GM12801 (cell line): ENCODE data around the gene SLC6A15.

Source experiments
- TF ChIP-seq, protein P1 (sequence below): IDR thresholded peaks from one replicate; pipeline ENCODE4 v1.5.1; 2011; ENCODE audit warnings: control low read depth; ENCODE audit not compliant: insufficient read length; ENCODE audit errors: extremely low read depth

The SLC6A15 gene

DNA sequence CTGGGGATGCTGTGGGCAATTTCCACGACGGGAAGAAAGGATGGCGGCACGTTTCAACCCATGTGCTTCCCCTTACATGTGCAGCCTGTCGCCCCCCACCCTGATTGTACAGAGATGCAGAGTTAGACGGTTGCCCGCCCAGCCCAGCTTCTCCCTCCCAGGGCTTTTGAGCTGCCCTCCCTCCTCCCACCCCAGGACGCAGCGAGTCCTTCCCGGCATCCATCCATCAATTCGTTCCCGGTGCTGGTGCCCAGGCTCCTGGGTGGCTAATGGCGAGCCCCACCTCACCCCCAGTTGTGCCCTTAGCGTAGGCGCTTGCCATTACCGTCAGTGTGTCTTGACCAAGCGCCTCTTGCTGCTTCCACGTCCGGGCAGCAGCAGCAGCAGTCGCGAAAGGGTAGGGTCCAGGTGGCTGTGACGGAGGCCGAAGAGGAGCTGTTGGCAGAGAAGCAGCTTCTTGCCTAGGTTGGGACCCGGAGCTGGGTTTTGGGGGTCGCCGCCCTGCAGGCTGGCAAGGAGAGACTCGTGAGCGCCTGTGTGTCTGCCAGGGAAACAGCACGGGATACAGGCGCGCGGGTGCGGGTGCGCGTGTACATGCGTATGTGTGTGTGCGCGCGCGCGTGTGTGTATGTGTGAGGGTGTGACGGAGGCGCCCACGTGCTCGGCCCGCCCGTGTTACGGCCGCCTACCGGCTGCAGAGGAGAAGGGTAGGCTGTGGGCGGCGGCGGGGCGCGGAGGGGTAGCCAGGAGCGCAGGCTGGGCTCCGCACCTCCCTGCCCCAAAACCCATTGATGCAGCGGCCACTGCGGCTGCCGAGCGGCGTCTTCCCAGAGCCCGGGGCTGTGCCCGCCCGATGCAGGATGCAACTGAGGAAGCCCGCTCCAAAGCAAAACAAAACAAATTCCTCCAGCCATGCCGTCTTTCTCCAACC, at the start of gene SLC6A15:
TSS of gene SLC6A15 (minus strand) at position 602 of the 931 bp plus-strand sequence. CDS start 20,679 bp downstream, outside the sequence.
- TF ChIP-seq, protein P1, sequence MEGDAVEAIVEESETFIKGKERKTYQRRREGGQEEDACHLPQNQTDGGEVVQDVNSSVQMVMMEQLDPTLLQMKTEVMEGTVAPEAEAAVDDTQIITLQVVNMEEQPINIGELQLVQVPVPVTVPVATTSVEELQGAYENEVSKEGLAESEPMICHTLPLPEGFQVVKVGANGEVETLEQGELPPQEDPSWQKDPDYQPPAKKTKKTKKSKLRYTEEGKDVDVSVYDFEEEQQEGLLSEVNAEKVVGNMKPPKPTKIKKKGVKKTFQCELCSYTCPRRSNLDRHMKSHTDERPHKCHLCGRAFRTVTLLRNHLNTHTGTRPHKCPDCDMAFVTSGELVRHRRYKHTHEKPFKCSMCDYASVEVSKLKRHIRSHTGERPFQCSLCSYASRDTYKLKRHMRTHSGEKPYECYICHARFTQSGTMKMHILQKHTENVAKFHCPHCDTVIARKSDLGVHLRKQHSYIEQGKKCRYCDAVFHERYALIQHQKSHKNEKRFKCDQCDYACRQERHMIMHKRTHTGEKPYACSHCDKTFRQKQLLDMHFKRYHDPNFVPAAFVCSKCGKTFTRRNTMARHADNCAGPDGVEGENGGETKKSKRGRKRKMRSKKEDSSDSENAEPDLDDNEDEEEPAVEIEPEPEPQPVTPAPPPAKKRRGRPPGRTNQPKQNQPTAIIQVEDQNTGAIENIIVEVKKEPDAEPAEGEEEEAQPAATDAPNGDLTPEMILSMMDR, result no peak

GRCh38 chr12:84960918-84961317, 48.3 kb upstream of the SLC6A15 start:
- TF ChIP-seq, protein P1, result no peak

GRCh38 chr12:84955298-84955697, 42.7 kb upstream of the SLC6A15 start:
- TF ChIP-seq, protein P1, result no peak

- TF ChIP-seq, protein P1, result no peak
Observed at GRCh38 chr12:84954415-84954814, 41.8 kb upstream of the SLC6A15 start.

- TF ChIP-seq, protein P1, result no peak
Observed at GRCh38 chr12:84950971-84951546, 38.5 kb upstream of the SLC6A15 start.

- TF ChIP-seq, protein P1, result no peak
Observed at GRCh38 chr12:84946753-84947152, 34.2 kb upstream of the SLC6A15 start.

DNA sequence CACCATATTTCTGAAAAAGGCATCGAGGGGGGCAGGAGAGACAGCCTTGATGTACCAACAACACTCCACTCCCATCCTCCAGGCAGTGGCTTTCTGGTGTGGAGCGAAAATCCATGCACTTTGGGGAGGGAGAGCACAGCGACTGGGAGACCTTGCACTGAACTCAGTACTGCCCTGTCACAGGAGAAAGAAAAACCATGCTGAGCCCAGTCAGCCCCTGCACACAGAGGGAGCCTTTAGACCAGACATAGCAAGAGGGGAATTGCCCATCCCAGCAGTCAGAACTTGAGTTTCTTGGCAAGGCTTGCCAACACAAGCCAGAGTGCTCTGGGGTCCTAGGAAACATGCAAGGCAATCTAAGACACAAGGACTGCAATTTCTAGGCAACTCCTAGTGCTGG, 24.8 kb upstream of the SLC6A15 start:
- TF ChIP-seq, protein P1, result no peak
